A549 (cell line): Measurements from ENCODE around the gene KRT6B. TPM values are rescaled to one million over a fixed set of nuclear protein-coding genes. Genes with fewer than 3 reads are reported as not detected.

ENCODE experiments used
- ATAC-seq, 2 experiments: fragments of 200-7000 bp in 1 of 2; fragments of >200 bp in 1 of 2; cut with Nextera tagmentation in 1 of 2; cut with Tn5 transposase in 1 of 2; 3 replicates each; pipeline versions ENCODE4 v1.8.0 to v1.9.1; 2018 to 2020; ENCODE audit warnings: mild to moderate bottlenecking in 1 of 2, moderate library complexity in 1 of 2
- CTCF ChIA-PET: fragments of 300-600 bp; sonication (Branson Sonifier 250); formaldehyde crosslinking; extraction: SDS; loops from one replicate; lab custom pipeline; 2021; ENCODE audit warnings: antibody characterized with exemption, inconsistent platforms; lab: Yijun Ruan, JAX
- POLR2A ChIA-PET: fragments of 350-600 bp; formaldehyde crosslinking; extraction: SDS; loops from one replicate; lab custom pipeline; 2021; ENCODE audit warnings: antibody characterized with exemption, inconsistent platforms; lab: Yijun Ruan, JAX
- DNase-seq, 2 experiments: peaks; one replicate each; pipeline versions ENCODE4 v3.0.0 to v3.0.0-alpha.2; 2011 to 2016; ENCODE audit warnings: low read depth in 1 of 2, low spot score in 1 of 2
- FAIRE-seq: peaks from 2 replicates; lab custom pipeline; 2011; peaks lifted over from hg19 to GRCh38; lab: Jason Lieb, UNC
- H3K27ac ChIP-seq, 2 experiments: fragments of >200 bp; sonication (Bioruptor Twin); formaldehyde crosslinking; 3 replicates each; pipeline ENCODE4 v1.5.1; 2016 to 2017
- H3K4me1 ChIP-seq: fragments of >200 bp; sonication (Bioruptor Twin); formaldehyde crosslinking; 3 replicates; pipeline ENCODE4 v1.6.1; 2016
- H3K4me2 ChIP-seq: fragments of >200 bp; sonication (Bioruptor Twin); formaldehyde crosslinking; 3 replicates; pipeline ENCODE4 v1.6.1; 2016
- H3K4me3 ChIP-seq: fragments of >200 bp; sonication (Bioruptor Twin); formaldehyde crosslinking; 3 replicates; pipeline ENCODE4 v1.5.1; 2016
- H3K9me3 ChIP-seq: fragments of >200 bp; sonication (Bioruptor Twin); formaldehyde crosslinking; 3 replicates; pipeline ENCODE4 v1.6.1; 2016
- CEBPB ChIP-seq, 2 experiments: fragments of >200 bp in 1 of 2; sonication (Bioruptor Twin) in 1 of 2; formaldehyde crosslinking in 1 of 2; IDR thresholded peaks; 2 replicates each; pipeline ENCODE4 v1.6.1; 2012 to 2016
- CHD2 ChIP-seq: fragments of 150-350 bp; IDR thresholded peaks from 2 replicates; pipeline ENCODE4 v1.6.1; 2014; ENCODE audit warnings: low read length; ENCODE audit not compliant: partially characterized antibody
- CHD4 ChIP-seq: fragments of 200-600 bp; sonication (generic); IDR thresholded peaks from 2 replicates; pipeline ENCODE4 v1.6.1; 2016; ENCODE audit warnings: antibody characterized with exemption, mild to moderate bottlenecking, borderline replicate concordance
- EHF ChIP-seq: fragments of 250-450 bp; sonication (Bioruptor Pico); IDR thresholded peaks from 2 replicates; pipeline ENCODE4 v1.5.0; 2020; ENCODE audit warnings: mild to moderate bottlenecking
- ELK1 ChIP-seq: fragments of 150-350 bp; IDR thresholded peaks from 2 replicates; pipeline ENCODE4 v1.6.1; 2014; ENCODE audit warnings: low read depth, mild to moderate bottlenecking, low read length
- EP300 ChIP-seq, 2 experiments: fragments of >200 bp; sonication (Bioruptor Twin); formaldehyde crosslinking; IDR thresholded peaks; 2 replicates in 1 of 2; 3 replicates in 1 of 2; pipeline ENCODE4 v1.6.1; 2016 to 2017
- FOXS1 ChIP-seq: fragments of 250-450 bp; sonication (Bioruptor Pico); IDR thresholded peaks from 2 replicates; pipeline ENCODE4 v1.5.0; 2020; ENCODE audit warnings: mild to moderate bottlenecking, moderate library complexity
- GATA3 ChIP-seq: IDR thresholded peaks from 2 replicates; pipeline ENCODE4 v1.6.1; 2012; ENCODE audit warnings: borderline replicate concordance
- HOXB13 ChIP-seq: fragments of 250-450 bp; sonication (Bioruptor Pico); IDR thresholded peaks from 2 replicates; pipeline ENCODE4 v1.5.0; 2020; ENCODE audit warnings: low read depth, mild to moderate bottlenecking, moderate library complexity
- HOXB5 ChIP-seq: fragments of 250-450 bp; sonication (Bioruptor Pico); IDR thresholded peaks from 2 replicates; pipeline ENCODE4 v1.5.0; 2020; ENCODE audit warnings: mild to moderate bottlenecking, moderate library complexity
- JUN ChIP-seq, 2 experiments: fragments of >200 bp; sonication (Bioruptor Twin); formaldehyde crosslinking; IDR thresholded peaks; 2 replicates in 1 of 2; 3 replicates in 1 of 2; pipeline ENCODE4 v1.6.1; 2016 to 2017
- JUNB ChIP-seq: fragments of >200 bp; sonication (Bioruptor Twin); formaldehyde crosslinking; IDR thresholded peaks from 2 replicates; pipeline ENCODE4 v1.6.1; 2016
- KDM5A ChIP-seq: fragments of 200-600 bp; sonication (generic); IDR thresholded peaks from 2 replicates; pipeline ENCODE4 v1.6.1; 2016; ENCODE audit warnings: antibody characterized with exemption, mild to moderate bottlenecking
- MAFK ChIP-seq: fragments of 450-650 bp; IDR thresholded peaks from 2 replicates; pipeline ENCODE4 v1.6.1; 2014; ENCODE audit not compliant: partially characterized antibody
- NFE2L2 ChIP-seq: fragments of 150-350 bp; conservative IDR thresholded peaks from 2 replicates; pipeline ENCODE4 v1.6.1; 2014; ENCODE audit warnings: low read length
- NR3C1 ChIP-seq: fragments of >200 bp; sonication (Bioruptor Twin); formaldehyde crosslinking; IDR thresholded peaks from 3 replicates; pipeline ENCODE4 v1.6.1; 2017
- PHF8 ChIP-seq: fragments of 200-600 bp; sonication (generic); IDR thresholded peaks from 2 replicates; pipeline ENCODE4 v1.6.1; 2016; ENCODE audit warnings: low read depth, mild to moderate bottlenecking, antibody characterized with exemption, moderate library complexity, borderline replicate concordance
- RAD21 ChIP-seq, 2 experiments: fragments of >200 bp in 1 of 2; sonication (Bioruptor Twin) in 1 of 2; formaldehyde crosslinking in 1 of 2; IDR thresholded peaks in 1 of 2; conservative IDR thresholded peaks in 1 of 2; 2 replicates in 1 of 2; 3 replicates in 1 of 2; pipeline ENCODE4 v1.6.1; 2012 to 2018; ENCODE audit warnings: inconsistent platforms in 1 of 2
- RCOR1 ChIP-seq: fragments of 150-350 bp; IDR thresholded peaks from 2 replicates; pipeline ENCODE4 v1.6.1; 2014; ENCODE audit warnings: antibody characterized with exemption, low read length, low read depth
- RNF2 ChIP-seq: fragments of 200-600 bp; sonication (generic); IDR thresholded peaks from 2 replicates; pipeline ENCODE4 v1.6.1; 2016; ENCODE audit warnings: low read depth, mild to moderate bottlenecking, antibody characterized with exemption, moderate library complexity, borderline replicate concordance
- SMC3 ChIP-seq: fragments of >200 bp; sonication (Bioruptor Twin); formaldehyde crosslinking; IDR thresholded peaks from 3 replicates; pipeline ENCODE4 v1.6.1; 2018; ENCODE audit warnings: inconsistent platforms
- SREBF2 ChIP-seq: fragments of 450-650 bp; IDR thresholded peaks from 2 replicates; pipeline ENCODE4 v1.6.1; 2014; ENCODE audit warnings: mild to moderate bottlenecking, moderate library complexity
- ZC3H11A ChIP-seq: fragments of 450-650 bp; IDR thresholded peaks from 2 replicates; pipeline ENCODE4 v1.6.1; 2014; ENCODE audit warnings: antibody characterized with exemption, mild to moderate bottlenecking
- ZSCAN20 ChIP-seq: fragments of 250-450 bp; sonication (Bioruptor Pico); IDR thresholded peaks from 2 replicates; pipeline ENCODE4 v1.8.0; 2022; ENCODE audit warnings: mild to moderate bottlenecking, moderate library complexity
- WGBS: methylation state at CpG from one replicate; pipeline ENCODE4 v1.1.6; 2017; ENCODE audit errors: missing lambda C conversion rate; 5-methylcytosine and 5-hydroxymethylcytosine counted together
- polyA plus RNA-seq, 4 experiments: library from polyadenylated mRNA; depleted of rRNA in 3 of 4; stranded (reverse); fragments of >200 nt; fragmentation: RNase III in 1 of 4; extraction: RNeasy Plus Mini Kit Qiagen cat#74134 plus additional on column Dnase treatment in 1 of 4; gene quantifications; 2 replicates in 3 of 4; 3 replicates in 1 of 4; pipeline ENCODE4 v1.2.3, GENCODE V29; 2011 to 2017
- TF ChIP-seq, protein P1 (sequence below): IDR thresholded peaks from 2 replicates; pipeline ENCODE4 v1.6.1; 2012
- TF ChIP-seq, protein P2 (sequence below): IDR thresholded peaks from 2 replicates; pipeline ENCODE4 v1.6.1; 2012; ENCODE audit warnings: low read depth, borderline replicate concordance

Gene KRT6B
- polyA plus RNA-seq, 2 of the 4 experiments (the other 2 are of a cell fraction), result not detected

DNA sequence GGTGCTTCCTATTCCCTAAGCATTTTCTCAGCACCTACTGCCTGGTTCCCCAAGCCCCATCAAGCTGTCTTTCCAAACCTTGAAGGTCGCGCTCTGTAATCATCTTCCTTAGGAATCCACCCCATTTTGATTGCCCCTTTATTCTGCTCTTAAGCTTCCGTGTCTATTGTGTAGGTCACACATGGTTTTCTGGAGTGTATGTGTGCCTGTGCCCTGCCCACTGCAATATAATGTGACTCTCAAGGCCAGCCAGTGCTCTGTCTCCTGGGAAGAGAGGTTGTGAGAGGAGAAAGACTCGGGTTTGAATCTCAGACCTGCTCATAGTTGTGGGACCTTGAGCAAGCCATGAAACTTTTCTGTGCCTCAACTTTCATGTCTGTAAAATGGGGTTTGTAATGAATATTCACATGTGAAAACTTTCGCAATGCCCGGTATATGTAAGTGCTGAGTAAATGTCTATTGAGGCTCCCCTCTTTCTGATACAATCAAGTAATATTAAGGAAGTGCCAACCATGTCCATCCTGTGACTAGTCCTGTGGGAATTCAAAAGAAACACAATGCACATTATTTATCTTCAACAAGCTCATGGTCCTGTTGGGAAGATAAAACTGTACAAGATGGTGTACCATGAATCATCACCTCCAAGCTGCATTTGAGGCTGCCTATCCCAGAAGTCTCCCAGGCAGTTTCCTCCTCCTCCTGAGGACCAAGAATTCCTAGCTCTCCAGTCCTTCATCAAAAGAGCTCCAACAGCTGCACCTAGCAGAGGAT, 17.0 kb downstream of the KRT6B start:
- Histone ChIP-seq H3K4me3 (no peak overlapping the region), H3K4me1 (no peaks in the 10 kb centered on the region), H3K27ac (no peak overlapping the region), H3K9me3 (no peaks in the 10 kb centered on the region), H3K4me2 (no peak overlapping the region)
- CTCF ChIA-PET, result interaction anchor here (0.9 to 1.1 kb wide), 5 partner anchors 13 to 432 kb away, joined by 3 to 4 read pairs (median 3); no protein-coding TSS in a partner anchor
- FAIRE-seq (peak; percentile 39), DNase-seq (no peak), ATAC-seq (no peak)
- TF ChIP-seq RCOR1 (no peak), CHD4 (no peak), CEBPB (IDR thresholded peaks at IDR 0.05) (0 out of 4 replicates have a peak, but pooled peaks of 1 of the 2 experiments have one; percentile 15), KDM5A (no peak)
- POLR2A ChIA-PET, result no interaction called here
- WGBS, result 82% methylated on average over 6 of the region's 6 CpGs

GRCh38 chr12:52434081-52434733, 17.7 kb downstream of the KRT6B start, which contains the start of gene KRT75:
TSS of gene KRT75 (minus strand) at chr12:52434371. CDS start at chr12:52434304, 67 bp downstream.
- FAIRE-seq, result no peak
- ChIA-PET CTCF (interaction anchor here (1.2 to 2.2 kb wide), 2 partner anchors 19 to 61 kb away, joined by 3 to 7 read pairs; no protein-coding TSS in a partner anchor), POLR2A (no interaction called here)
- no peak for TF ChIP-seq HOXB5
- TF ChIP-seq RAD21 (conservative IDR thresholded peaks at IDR 0.05 in 1 of 2, IDR thresholded peaks at IDR 0.05 in 1 of 2), result no peak
- no peak for TF ChIP-seq EHF (CRISPR knock-in tag)
- no peak for TF ChIP-seq RNF2
- TF ChIP-seq NFE2L2, result no peak
- no peak for TF ChIP-seq NR3C1
- TF ChIP-seq RCOR1, result no peak
- TF ChIP-seq JUNB, result no peak
- TF ChIP-seq JUN (IDR thresholded peaks at IDR 0.05), result no peak
- TF ChIP-seq CHD2, result no peak
- TF ChIP-seq EP300 (IDR thresholded peaks at IDR 0.05), result no peak
- TF ChIP-seq MAFK, result no peak
- Histone ChIP-seq H3K27ac (no peak within 1 kb of the TSS), H3K4me1 (no peaks in the 10 kb centered on the region), H3K4me3 (no peak within 1 kb of the TSS), H3K9me3 (no peaks in the 10 kb centered on the region), H3K4me2 (no peak within 1 kb of the TSS)
- WGBS, result 75% methylated on average over 18 of the region's 20 CpGs
- ATAC-seq, result no peak
- no peak for DNase-seq

DNA sequence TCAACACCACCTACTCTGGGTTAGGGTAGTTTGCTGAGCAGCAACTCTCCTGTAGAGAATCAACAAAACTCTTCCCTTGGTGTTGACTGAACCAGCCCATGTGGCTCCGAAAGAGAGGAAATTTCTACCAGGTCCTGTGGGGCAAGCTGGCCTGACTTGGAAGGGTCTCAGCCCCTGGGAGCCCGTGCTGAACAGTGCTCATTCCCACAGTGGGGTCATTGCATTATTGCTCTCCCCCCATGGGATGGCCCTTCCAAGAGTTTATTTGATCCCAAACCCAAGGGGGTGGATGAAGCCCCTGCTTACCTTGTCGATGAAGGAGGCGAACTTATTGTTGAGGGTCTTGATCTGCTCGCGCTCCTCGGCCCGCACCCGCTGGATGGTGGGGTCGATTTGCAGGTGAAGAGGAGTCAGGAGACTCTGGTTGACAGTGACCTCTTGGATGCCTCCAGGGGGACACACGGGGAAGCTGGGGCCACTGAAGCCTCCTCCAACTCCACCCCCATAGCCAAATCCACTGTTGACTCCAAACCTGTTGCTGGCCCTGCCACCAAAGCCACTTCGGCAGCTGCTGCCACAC, 18.4 kb downstream of the KRT6B start:
- ChIA-PET CTCF (interaction anchor here (1.2 to 2.2 kb wide), 2 partner anchors 18 to 60 kb away, joined by 3 to 7 read pairs; no protein-coding TSS in a partner anchor), POLR2A (no interaction called here)
- WGBS, result 77% methylated on average over 11 of the region's 12 CpGs
- DNase-seq (no peak), ATAC-seq (no peak), FAIRE-seq (no peak)
- no peak overlapping the region for H3K27ac ChIP-seq
- no peaks in the 10 kb centered on the region for H3K4me1 ChIP-seq
- TF ChIP-seq ZSCAN20 (no peak), ZC3H11A (no peak), GATA3 (no peak), HOXB13 (CRISPR knock-in tag) (no peak), SMC3 (no peak), JUNB (no peak), CHD2 (no peak), FOXS1 (CRISPR knock-in tag) (no peak), SREBF2 (no peak), ELK1 (no peak), PHF8 (no peak)
- TF ChIP-seq, protein P1, sequence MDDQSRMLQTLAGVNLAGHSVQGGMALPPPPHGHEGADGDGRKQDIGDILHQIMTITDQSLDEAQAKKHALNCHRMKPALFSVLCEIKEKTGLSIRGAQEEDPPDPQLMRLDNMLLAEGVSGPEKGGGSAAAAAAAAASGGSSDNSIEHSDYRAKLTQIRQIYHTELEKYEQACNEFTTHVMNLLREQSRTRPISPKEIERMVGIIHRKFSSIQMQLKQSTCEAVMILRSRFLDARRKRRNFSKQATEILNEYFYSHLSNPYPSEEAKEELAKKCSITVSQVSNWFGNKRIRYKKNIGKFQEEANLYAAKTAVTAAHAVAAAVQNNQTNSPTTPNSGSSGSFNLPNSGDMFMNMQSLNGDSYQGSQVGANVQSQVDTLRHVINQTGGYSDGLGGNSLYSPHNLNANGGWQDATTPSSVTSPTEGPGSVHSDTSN, result no peak
- TF ChIP-seq, protein P2, sequence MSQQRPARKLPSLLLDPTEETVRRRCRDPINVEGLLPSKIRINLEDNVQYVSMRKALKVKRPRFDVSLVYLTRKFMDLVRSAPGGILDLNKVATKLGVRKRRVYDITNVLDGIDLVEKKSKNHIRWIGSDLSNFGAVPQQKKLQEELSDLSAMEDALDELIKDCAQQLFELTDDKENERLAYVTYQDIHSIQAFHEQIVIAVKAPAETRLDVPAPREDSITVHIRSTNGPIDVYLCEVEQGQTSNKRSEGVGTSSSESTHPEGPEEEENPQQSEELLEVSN, result no peak
- no peaks in the 10 kb centered on the region for H3K9me3 ChIP-seq
- H3K4me3 ChIP-seq, result no peak overlapping the region
- no peak overlapping the region for H3K4me2 ChIP-seq
